ENCODE data around the gene NCDN.

- TF ChIP-seq CTCF (conservative IDR thresholded peaks at IDR 0.05) (no peak), ZFX (IDR thresholded peaks at IDR 0.05) (no peak)
These were observed 41.3 kb downstream of the NCDN start for GRCh38 chr1:35598895-35599294.

All from C4-2B (cell line).